ENCODE results near the gene PRLH. TPM values are rescaled to one million over a fixed set of nuclear protein-coding genes. Genes with fewer than 3 reads are reported as not detected.
A peak's percentile ranks its signal among the peaks of the same experiment; 100 is the strongest.

PRLH gene
- total and polyA plus RNA-seq, 2 of the 13 experiments (the other 11 are each of a cell fraction or from before 2014, with no cell fraction given), result not detected

DNA sequence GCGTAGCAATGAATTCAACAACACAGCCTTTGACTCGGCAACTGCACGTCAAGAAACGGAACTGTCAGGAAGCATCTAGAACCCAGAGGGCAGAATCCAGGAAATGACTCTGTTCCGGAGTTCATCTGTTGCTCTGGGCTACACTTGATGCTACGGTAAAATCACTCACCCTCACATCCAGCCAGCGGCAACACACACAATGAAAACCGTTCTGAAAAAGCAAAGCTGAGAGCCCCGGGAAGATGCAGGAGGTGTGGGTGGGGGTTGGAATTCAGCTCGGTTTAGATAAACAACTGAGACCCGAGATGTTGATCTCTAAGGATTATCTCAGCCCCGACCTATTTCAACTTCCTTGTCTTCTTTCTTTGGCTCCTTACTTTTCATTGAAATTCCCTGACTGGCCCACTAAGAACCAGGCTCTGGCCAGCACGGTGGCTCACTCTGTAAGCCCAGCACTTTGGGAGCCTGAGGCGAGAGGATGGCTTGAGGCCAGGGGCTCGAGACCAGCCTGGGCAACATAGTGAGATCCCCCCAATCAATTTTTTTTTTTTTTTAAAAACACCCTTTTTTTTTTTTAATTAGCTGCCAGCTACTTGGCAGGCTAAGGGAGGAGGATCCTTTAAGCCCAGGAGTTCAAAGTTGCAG lies 37.5 kb downstream of the PRLH start (continued):
- TF ChIP-seq, protein P1, sequence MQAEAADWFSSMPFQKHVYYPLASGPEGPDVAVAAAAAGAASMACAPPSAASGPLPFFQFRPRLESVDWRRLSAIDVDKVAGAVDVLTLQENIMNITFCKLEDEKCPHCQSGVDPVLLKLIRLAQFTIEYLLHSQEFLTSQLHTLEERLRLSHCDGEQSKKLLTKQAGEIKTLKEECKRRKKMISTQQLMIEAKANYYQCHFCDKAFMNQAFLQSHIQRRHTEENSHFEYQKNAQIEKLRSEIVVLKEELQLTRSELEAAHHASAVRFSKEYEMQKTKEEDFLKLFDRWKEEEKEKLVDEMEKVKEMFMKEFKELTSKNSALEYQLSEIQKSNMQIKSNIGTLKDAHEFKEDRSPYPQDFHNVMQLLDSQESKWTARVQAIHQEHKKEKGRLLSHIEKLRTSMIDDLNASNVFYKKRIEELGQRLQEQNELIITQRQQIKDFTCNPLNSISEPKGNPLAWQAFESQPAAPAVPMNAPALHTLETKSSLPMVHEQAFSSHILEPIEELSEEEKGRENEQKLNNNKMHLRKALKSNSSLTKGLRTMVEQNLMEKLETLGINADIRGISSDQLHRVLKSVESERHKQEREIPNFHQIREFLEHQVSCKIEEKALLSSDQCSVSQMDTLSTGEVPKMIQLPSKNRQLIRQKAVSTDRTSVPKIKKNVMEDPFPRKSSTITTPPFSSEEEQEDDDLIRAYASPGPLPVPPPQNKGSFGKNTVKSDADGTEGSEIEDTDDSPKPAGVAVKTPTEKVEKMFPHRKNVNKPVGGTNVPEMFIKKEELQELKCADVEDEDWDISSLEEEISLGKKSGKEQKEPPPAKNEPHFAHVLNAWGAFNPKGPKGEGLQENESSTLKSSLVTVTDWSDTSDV (CRISPR knock-in tag; IDR thresholded peaks at IDR 0.05), result no peak
- no peak for TF ChIP-seq SATB2 (CRISPR knock-in tag; IDR thresholded peaks at IDR 0.05)
- TF ChIP-seq CHD2 (IDR thresholded peaks at IDR 0.05; ENCODE audit: low read depth, low read length), result no peak
- TF ChIP-seq ZKSCAN8 (CRISPR knock-in tag; IDR thresholded peaks at IDR 0.05; ENCODE audit: borderline replicate concordance), result no peak
- TF ChIP-seq ZNF670 (CRISPR knock-in tag; IDR thresholded peaks at IDR 0.05; ENCODE audit: borderline replicate concordance), result no peak
- TF ChIP-seq ZNF614 (CRISPR knock-in tag; IDR thresholded peaks at IDR 0.05; ENCODE audit: borderline replicate concordance), result 0 out of 2 replicates have a peak, but pooled peaks have one; percentile 42
- TF ChIP-seq GATAD1 (CRISPR knock-in tag; IDR thresholded peaks at IDR 0.05), result no peak
- TF ChIP-seq ZSCAN9 (CRISPR knock-in tag; IDR thresholded peaks at IDR 0.05; ENCODE audit: borderline replicate concordance), result 0 out of 2 replicates have a peak, but pooled peaks have one; percentile 24
- no peak for TF ChIP-seq ARID2 (CRISPR knock-in tag; IDR thresholded peaks at IDR 0.05; ENCODE audit: borderline replicate concordance)
- no peak for TF ChIP-seq KDM4B (CRISPR knock-in tag; IDR thresholded peaks at IDR 0.05)
- no peak for TF ChIP-seq ETV6 (CRISPR knock-in tag; conservative IDR thresholded peaks at IDR 0.05)
- peak; percentile 55; the same call in 1 of the 2 replicates for TF ChIP-seq RXRB (CRISPR knock-in tag; IDR thresholded peaks at IDR 0.05; ENCODE audit: borderline replicate concordance)
- no peak for TF ChIP-seq ZNF354B (CRISPR knock-in tag; IDR thresholded peaks at IDR 0.05)
- no peak for TF ChIP-seq AHR (CRISPR knock-in tag; IDR thresholded peaks at IDR 0.05)
- TF ChIP-seq ADNP (CRISPR knock-in tag; IDR thresholded peaks at IDR 0.05), result no peak
- TF ChIP-seq, protein P2, sequence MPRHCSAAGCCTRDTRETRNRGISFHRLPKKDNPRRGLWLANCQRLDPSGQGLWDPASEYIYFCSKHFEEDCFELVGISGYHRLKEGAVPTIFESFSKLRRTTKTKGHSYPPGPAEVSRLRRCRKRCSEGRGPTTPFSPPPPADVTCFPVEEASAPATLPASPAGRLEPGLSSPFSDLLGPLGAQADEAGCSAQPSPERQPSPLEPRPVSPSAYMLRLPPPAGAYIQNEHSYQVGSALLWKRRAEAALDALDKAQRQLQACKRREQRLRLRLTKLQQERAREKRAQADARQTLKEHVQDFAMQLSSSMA (CRISPR knock-in tag; IDR thresholded peaks at IDR 0.05), result no peak
- TF ChIP-seq FOXO1 (CRISPR knock-in tag; IDR thresholded peaks at IDR 0.05), result no peak
- TF ChIP-seq, protein P3, sequence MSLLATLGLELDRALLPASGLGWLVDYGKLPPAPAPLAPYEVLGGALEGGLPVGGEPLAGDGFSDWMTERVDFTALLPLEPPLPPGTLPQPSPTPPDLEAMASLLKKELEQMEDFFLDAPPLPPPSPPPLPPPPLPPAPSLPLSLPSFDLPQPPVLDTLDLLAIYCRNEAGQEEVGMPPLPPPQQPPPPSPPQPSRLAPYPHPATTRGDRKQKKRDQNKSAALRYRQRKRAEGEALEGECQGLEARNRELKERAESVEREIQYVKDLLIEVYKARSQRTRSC (CRISPR knock-in tag; IDR thresholded peaks at IDR 0.05; ENCODE audit: low read depth), result no peak
- no peak for TF ChIP-seq NFIC (IDR thresholded peaks at IDR 0.05; ENCODE audit: low read length)
- TF ChIP-seq ZNF768 (CRISPR knock-in tag; IDR thresholded peaks at IDR 0.05), result no peak
- TF ChIP-seq, protein P4, sequence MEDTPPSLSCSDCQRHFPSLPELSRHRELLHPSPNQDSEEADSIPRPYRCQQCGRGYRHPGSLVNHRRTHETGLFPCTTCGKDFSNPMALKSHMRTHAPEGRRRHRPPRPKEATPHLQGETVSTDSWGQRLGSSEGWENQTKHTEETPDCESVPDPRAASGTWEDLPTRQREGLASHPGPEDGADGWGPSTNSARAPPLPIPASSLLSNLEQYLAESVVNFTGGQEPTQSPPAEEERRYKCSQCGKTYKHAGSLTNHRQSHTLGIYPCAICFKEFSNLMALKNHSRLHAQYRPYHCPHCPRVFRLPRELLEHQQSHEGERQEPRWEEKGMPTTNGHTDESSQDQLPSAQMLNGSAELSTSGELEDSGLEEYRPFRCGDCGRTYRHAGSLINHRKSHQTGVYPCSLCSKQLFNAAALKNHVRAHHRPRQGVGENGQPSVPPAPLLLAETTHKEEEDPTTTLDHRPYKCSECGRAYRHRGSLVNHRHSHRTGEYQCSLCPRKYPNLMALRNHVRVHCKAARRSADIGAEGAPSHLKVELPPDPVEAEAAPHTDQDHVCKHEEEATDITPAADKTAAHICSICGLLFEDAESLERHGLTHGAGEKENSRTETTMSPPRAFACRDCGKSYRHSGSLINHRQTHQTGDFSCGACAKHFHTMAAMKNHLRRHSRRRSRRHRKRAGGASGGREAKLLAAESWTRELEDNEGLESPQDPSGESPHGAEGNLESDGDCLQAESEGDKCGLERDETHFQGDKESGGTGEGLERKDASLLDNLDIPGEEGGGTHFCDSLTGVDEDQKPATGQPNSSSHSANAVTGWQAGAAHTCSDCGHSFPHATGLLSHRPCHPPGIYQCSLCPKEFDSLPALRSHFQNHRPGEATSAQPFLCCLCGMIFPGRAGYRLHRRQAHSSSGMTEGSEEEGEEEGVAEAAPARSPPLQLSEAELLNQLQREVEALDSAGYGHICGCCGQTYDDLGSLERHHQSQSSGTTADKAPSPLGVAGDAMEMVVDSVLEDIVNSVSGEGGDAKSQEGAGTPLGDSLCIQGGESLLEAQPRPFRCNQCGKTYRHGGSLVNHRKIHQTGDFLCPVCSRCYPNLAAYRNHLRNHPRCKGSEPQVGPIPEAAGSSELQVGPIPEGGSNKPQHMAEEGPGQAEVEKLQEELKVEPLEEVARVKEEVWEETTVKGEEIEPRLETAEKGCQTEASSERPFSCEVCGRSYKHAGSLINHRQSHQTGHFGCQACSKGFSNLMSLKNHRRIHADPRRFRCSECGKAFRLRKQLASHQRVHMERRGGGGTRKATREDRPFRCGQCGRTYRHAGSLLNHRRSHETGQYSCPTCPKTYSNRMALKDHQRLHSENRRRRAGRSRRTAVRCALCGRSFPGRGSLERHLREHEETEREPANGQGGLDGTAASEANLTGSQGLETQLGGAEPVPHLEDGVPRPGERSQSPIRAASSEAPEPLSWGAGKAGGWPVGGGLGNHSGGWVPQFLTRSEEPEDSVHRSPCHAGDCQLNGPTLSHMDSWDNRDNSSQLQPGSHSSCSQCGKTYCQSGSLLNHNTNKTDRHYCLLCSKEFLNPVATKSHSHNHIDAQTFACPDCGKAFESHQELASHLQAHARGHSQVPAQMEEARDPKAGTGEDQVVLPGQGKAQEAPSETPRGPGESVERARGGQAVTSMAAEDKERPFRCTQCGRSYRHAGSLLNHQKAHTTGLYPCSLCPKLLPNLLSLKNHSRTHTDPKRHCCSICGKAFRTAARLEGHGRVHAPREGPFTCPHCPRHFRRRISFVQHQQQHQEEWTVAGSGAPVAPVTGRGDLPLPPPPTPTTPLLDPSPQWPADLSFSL (CRISPR knock-in tag; IDR thresholded peaks at IDR 0.05), result peak; percentile 41; the same call in 1 of the 2 replicates
